ENCODE measurements around the gene CEP135. TPM values are rescaled to one million over a fixed set of nuclear protein-coding genes. Genes with fewer than 3 reads are reported as not detected.
A peak's percentile ranks its signal among the peaks of the same experiment; 100 is the strongest.

The CEP135 gene, protein sequence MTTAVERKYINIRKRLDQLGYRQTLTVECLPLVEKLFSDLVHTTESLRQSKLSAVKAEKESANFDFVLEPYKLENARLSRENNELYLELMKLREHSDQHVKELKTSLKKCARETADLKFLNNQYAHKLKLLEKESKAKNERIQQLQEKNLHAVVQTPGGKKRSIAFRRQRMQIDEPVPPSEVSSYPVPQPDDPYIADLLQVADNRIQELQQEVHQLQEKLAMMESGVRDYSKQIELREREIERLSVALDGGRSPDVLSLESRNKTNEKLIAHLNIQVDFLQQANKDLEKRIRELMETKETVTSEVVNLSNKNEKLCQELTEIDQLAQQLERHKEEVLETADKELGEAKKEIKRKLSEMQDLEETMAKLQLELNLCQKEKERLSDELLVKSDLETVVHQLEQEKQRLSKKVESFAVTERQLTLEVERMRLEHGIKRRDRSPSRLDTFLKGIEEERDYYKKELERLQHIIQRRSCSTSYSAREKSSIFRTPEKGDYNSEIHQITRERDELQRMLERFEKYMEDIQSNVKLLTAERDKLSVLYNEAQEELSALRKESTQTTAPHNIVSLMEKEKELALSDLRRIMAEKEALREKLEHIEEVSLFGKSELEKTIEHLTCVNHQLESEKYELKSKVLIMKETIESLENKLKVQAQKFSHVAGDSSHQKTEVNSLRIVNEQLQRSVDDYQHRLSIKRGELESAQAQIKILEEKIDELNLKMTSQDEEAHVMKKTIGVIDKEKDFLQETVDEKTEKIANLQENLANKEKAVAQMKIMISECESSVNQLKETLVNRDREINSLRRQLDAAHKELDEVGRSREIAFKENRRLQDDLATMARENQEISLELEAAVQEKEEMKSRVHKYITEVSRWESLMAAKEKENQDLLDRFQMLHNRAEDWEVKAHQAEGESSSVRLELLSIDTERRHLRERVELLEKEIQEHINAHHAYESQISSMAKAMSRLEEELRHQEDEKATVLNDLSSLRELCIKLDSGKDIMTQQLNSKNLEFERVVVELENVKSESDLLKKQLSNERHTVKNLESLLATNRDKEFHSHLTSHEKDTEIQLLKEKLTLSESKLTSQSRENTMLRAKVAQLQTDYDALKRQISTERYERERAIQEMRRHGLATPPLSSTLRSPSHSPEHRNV
- 21.6 and 32.4 TPM in 2 replicates for total RNA-seq (2014; rRNA removed; shearing (Covaris generic))
- 32.7 and 41.4 TPM in 2 replicates for total RNA-seq (2022)
- Bru-seq, nascent RNA = percentile 86 among the genes with signal in this experiment
- BruChase-seq, experiment 1, labeled RNA remaining after a 6-hour chase = percentile 81 among the genes with signal in this experiment
- percentile 86 among the genes with signal in this experiment for BruChase-seq, experiment 2, labeled RNA remaining after a 2-hour chase
- long read RNA-seq, full-length matches to known transcripts = 15 of 56 reads
- long read RNA-seq, partial matches to known transcripts = 12 of 56 reads
- long read RNA-seq, other reads (novel, unspliced or antisense) = 29 of 56 reads

DNA sequence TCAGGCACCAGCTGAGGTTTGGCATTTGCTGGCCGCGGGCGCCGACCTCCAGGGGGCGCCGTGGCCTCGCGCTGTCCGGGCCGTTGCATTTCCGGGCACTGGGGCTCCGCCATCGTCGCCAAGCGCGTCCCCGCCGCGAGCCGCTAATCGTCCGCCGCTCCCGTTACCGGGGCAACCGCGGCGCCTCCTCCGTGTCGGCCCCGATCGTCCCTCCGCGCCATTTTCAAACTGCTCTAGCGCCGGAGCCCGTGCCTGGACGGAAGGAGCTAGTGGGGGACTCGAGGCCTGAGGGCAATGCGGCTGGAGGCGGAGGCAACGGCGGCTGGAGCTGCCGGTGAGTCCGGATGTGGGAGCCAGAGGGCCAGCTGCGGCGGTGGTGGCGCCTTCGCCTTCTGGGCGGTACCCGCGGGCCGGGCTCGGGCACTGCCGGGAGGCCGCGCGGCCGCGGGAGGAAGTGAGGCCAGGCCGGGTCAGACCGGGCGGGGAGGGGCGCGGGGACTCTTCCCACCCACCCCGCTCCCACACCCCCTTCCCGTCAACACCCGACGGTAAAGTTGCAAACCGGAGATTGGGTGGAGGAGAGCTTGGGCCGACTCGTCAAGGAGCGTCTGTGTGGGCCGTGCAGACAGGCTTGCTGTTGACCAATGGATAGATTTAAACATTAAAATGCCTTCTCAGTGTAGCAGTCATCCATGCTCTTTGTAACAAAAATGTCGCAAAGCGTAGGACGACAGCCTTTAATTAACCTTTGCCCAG is at the start of gene CEP135:
Gene CEP135 (plus strand): TSS at position 220 of the 756 bp plus-strand sequence. CDS start 3,186 bp downstream, outside the sequence.
- CTCF ChIA-PET (ENCODE audit: unreplicated experiment) = interaction anchor here (0.6 to 1.1 kb wide), 3 partner anchors 8 to 814 kb away, joined by 5 to 7 read pairs (median 5); no protein-coding TSS in a partner anchor
- Histone ChIP-seq H3K4me2 (ENCODE audit: low read length) (peak within 1 kb of the TSS; percentile 88), H3K4me3 (ENCODE audit: low read depth, low read length, poor library complexity, severe bottlenecking) (peak within 1 kb of the TSS; percentile 82), H3K36me3 (ENCODE audit: insufficient read depth, low read length) (peaks cover 26% of the 10 kb centered on the region), H3K27ac (ENCODE audit: low read depth, low read length, poor library complexity, severe bottlenecking) (peak within 1 kb of the TSS; percentile 95), H3K4me1 (ENCODE audit: insufficient read depth, low read length, poor library complexity, severe bottlenecking) (peaks cover 53% of the 10 kb centered on the region), H2AFZ (ENCODE audit: low read length) (peak within 1 kb of the TSS; percentile 65), H3K9me2 (ENCODE audit: insufficient read depth, low read length) (no peaks in the 10 kb centered on the region), H4K20me1 (ENCODE audit: insufficient read depth, low read length) (no peaks in the 10 kb centered on the region), H3K79me2 (ENCODE audit: insufficient read depth, low read depth, low read length) (peaks cover 41% of the 10 kb centered on the region), H3K9me3 (ENCODE audit: low read length) (no peaks in the 10 kb centered on the region)
- intact Hi-C loops (cut with micrococcal nuclease; ENCODE audit: unreplicated experiment) = loop anchor here (1.0 to 5.0 kb wide), 7 partner anchors 96 to 958 kb away; partner anchors contain the start of genes AASDH, CLOCK, EXOC1 and PAICS
- BruUV-seq (replicated peaks) = no TSS peak
- no peak for TF ChIP-seq EZH2phosphoT487 (IDR thresholded peaks at IDR 0.05; ENCODE audit: borderline replicate concordance, low read depth, low read length)
- TF ChIP-seq, protein P1, sequence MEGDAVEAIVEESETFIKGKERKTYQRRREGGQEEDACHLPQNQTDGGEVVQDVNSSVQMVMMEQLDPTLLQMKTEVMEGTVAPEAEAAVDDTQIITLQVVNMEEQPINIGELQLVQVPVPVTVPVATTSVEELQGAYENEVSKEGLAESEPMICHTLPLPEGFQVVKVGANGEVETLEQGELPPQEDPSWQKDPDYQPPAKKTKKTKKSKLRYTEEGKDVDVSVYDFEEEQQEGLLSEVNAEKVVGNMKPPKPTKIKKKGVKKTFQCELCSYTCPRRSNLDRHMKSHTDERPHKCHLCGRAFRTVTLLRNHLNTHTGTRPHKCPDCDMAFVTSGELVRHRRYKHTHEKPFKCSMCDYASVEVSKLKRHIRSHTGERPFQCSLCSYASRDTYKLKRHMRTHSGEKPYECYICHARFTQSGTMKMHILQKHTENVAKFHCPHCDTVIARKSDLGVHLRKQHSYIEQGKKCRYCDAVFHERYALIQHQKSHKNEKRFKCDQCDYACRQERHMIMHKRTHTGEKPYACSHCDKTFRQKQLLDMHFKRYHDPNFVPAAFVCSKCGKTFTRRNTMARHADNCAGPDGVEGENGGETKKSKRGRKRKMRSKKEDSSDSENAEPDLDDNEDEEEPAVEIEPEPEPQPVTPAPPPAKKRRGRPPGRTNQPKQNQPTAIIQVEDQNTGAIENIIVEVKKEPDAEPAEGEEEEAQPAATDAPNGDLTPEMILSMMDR (conservative IDR thresholded peaks at IDR 0.05; ENCODE audit: low read length) = peak; percentile 87
- POLR2A ChIA-PET = interaction anchor here (0.6 to 3.0 kb wide), 12 partner anchors 10 to 1247 kb away, joined by 3 to 30 read pairs (median 4); partner anchors contain the start of genes AASDH, PAICS, PPAT and SRD5A3
- DNase-seq (ENCODE audit: low spot score) = peak; percentile 95

DNA sequence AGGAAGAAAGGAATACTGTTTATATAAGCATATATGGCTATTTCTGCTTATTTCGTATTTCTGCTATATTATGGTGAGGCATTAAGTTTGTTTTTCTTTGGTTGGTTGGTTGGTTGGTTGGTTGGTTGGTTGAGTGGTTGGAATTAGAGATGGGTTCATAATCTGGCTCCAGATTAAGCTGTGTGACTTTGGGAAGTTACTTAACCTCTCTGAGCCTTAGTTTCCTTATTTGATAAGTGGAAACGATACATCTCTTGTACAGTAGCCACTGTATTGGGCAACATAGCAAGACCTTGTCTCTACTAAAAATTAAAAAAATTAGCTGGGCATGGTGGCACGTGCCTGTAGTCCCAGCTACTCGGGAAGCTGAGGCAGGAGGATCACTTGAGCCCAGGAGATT is 46.1 kb upstream of the CEP135 start:
- no peaks in the 10 kb centered on the region for H3K4me1 ChIP-seq (ENCODE audit: insufficient read depth, low read length, poor library complexity, severe bottlenecking)
- H4K20me1 ChIP-seq (ENCODE audit: insufficient read depth, low read length) = no peaks in the 10 kb centered on the region
- no peaks in the 10 kb centered on the region; the same call in 1 of the 2 replicates for H3K9me3 ChIP-seq (ENCODE audit: low read length)
- H3K4me2 ChIP-seq (ENCODE audit: low read length) = no peak overlapping the region
- peaks cover 50% of the 10 kb centered on the region for H3K36me3 ChIP-seq (ENCODE audit: insufficient read depth, low read length)
- DNase-seq (ENCODE audit: low spot score) = no peak
- BruUV-seq (replicated peaks) = no TSS peak
- no peak overlapping the region for H3K27ac ChIP-seq (ENCODE audit: low read depth, low read length, poor library complexity, severe bottlenecking)
- POLR2A ChIA-PET = interaction anchor here (1.2 kb wide), 1 partner anchor 26 kb away, joined by 3 read pairs; no protein-coding TSS in a partner anchor
- H2AFZ ChIP-seq (ENCODE audit: low read length) = no peak overlapping the region
- H3K4me3 ChIP-seq (ENCODE audit: low read depth, low read length, poor library complexity, severe bottlenecking) = no peak overlapping the region
- TF ChIP-seq EZH2phosphoT487 (IDR thresholded peaks at IDR 0.05; ENCODE audit: borderline replicate concordance, low read depth, low read length) = no peak
- no peaks in the 10 kb centered on the region for H3K79me2 ChIP-seq (ENCODE audit: insufficient read depth, low read depth, low read length)
- CTCF ChIA-PET (ENCODE audit: unreplicated experiment) = no interaction called here
- no peaks in the 10 kb centered on the region for H3K9me2 ChIP-seq (ENCODE audit: insufficient read depth, low read length)
- intact Hi-C loops (cut with micrococcal nuclease; ENCODE audit: unreplicated experiment) = no loop called here

Data from OCI-LY7 (cell line).